Activated CD8-positive, alpha-beta T cell treated with anti-CD3 and anti-CD28 coated beads for 36 hours (primary cell): ENCODE data around the gene PIEZO1. TPM values are rescaled to one million over a fixed set of nuclear protein-coding genes. Genes with fewer than 3 reads are reported as not detected.

Experiments used
- ATAC-seq: fragments of 200-7000 bp; cut with Tn5 transposase; one replicate; pipeline ENCODE4 v1.10.0; 2021; ENCODE audit warnings: mild to moderate bottlenecking, moderate library complexity
- CTCF ChIA-PET: fragments of 350-600 bp; sonication (Branson Sonifier 250); formaldehyde crosslinking; loops from one replicate; lab custom pipeline; 2021; ENCODE audit warnings: antibody characterized with exemption; lab: Charles Lee
- POLR2A ChIA-PET: fragments of 350-600 bp; sonication (Branson Sonifier 250); formaldehyde crosslinking; loops from one replicate; lab custom pipeline; 2021; ENCODE audit warnings: antibody characterized with exemption; lab: Charles Lee
- DNase-seq: peaks from one replicate; pipeline ENCODE4 v3.0.0-alpha.2; 2020
- H3K27ac Mint-ChIP-seq: one replicate; pipeline ENCODE4 v1.8.0; 2021; ENCODE audit warnings: mild to moderate bottlenecking, mixed read lengths
- H3K27me3 Mint-ChIP-seq: one replicate; pipeline ENCODE4 v1.8.0; 2021; ENCODE audit warnings: mixed read lengths
- H3K36me3 Mint-ChIP-seq: one replicate; pipeline ENCODE4 v1.8.0; 2021; ENCODE audit warnings: low read depth, mixed read lengths
- H3K4me1 Mint-ChIP-seq: one replicate; pipeline ENCODE4 v1.8.0; 2021; ENCODE audit warnings: low read depth, mixed read lengths
- H3K4me3 Mint-ChIP-seq: one replicate; pipeline ENCODE4 v1.8.0; 2021; ENCODE audit warnings: mild to moderate bottlenecking, moderate library complexity, mixed read lengths
- H3K9me3 Mint-ChIP-seq: one replicate; pipeline ENCODE4 v1.8.0; 2021; ENCODE audit warnings: mixed read lengths
- CTCF ChIP-seq: fragments of 200-600 bp; IDR thresholded peaks from one replicate; pipeline ENCODE4 v1.8.0; 2022; ENCODE audit warnings: antibody characterized with exemption, mild to moderate bottlenecking
- intact Hi-C: fragments of 100-400 bp; cut with micrococcal nuclease; formaldehyde crosslinking; loops from one replicate; pipeline ENCODE4 v1.10.0; 2022
- total RNA-seq, 2 experiments: library from RNA; stranded (reverse); gene quantifications; one replicate each; pipeline ENCODE4 v1.2.3, GENCODE V29; 2021

The PIEZO1 gene
- total RNA-seq, 2 experiments from 2014 or later: 87.7 to 91.8 TPM

GRCh38 chr16:88721236-88721635 is 63.8 kb downstream of the PIEZO1 start:
- DNase-seq: no peak
- no peaks in the 10 kb centered on the region for H3K27me3 Mint-ChIP-seq
- TF ChIP-seq CTCF: no peak
- CTCF ChIA-PET: interaction anchor here (1.2 kb wide), 1 partner anchor 12 kb away, joined by 3 read pairs; no protein-coding TSS in a partner anchor
- peaks cover 34% of the 10 kb centered on the region for H3K36me3 Mint-ChIP-seq
- intact Hi-C loops: no loop called here
- H3K27ac Mint-ChIP-seq: no peak overlapping the region
- POLR2A ChIA-PET: interaction anchor here (0.6 kb wide), 1 partner anchor 31 kb away, joined by 3 read pairs; no protein-coding TSS in a partner anchor
- H3K9me3 Mint-ChIP-seq: no peaks in the 10 kb centered on the region
- no peaks in the 10 kb centered on the region for H3K4me1 Mint-ChIP-seq
- H3K4me3 Mint-ChIP-seq: no peak overlapping the region
- no peak for ATAC-seq

- no peaks in the 10 kb centered on the region for H3K9me3 Mint-ChIP-seq
- TF ChIP-seq CTCF: no peak
- no peak overlapping the region for H3K4me3 Mint-ChIP-seq
- intact Hi-C loops: no loop called here
- DNase-seq: no peak
- H3K36me3 Mint-ChIP-seq: peaks cover 32% of the 10 kb centered on the region
- no peak overlapping the region for H3K27ac Mint-ChIP-seq
- no peaks in the 10 kb centered on the region for H3K4me1 Mint-ChIP-seq
- no peaks in the 10 kb centered on the region for H3K27me3 Mint-ChIP-seq
- ChIA-PET POLR2A (no interaction called here), CTCF (interaction anchor here (1.2 kb wide), 1 partner anchor 13 kb away, joined by 3 read pairs; no protein-coding TSS in a partner anchor)
- ATAC-seq: no peak
These were observed 64.5 kb downstream of the PIEZO1 start for GRCh38 chr16:88720396-88720970.

GRCh38 chr16:88719933-88720296 is 65.1 kb downstream of the PIEZO1 start:
- H3K36me3 Mint-ChIP-seq: peaks cover 34% of the 10 kb centered on the region
- CTCF ChIA-PET: no interaction called here

GRCh38 chr16:88719267-88719932 is 65.6 kb downstream of the PIEZO1 start:
- H3K9me3 Mint-ChIP-seq: no peaks in the 10 kb centered on the region
- H3K4me3 Mint-ChIP-seq: no peak overlapping the region
- H3K27ac Mint-ChIP-seq: no peak overlapping the region
- no peaks in the 10 kb centered on the region for H3K27me3 Mint-ChIP-seq
- TF ChIP-seq CTCF: no peak
- POLR2A ChIA-PET: interaction anchor here (1.0 kb wide), 1 partner anchor 9 kb away, joined by 3 read pairs; no protein-coding TSS in a partner anchor
- CTCF ChIA-PET: no interaction called here
- intact Hi-C loops: no loop called here
- ATAC-seq (no peak), DNase-seq (no peak)
- peaks cover 32% of the 10 kb centered on the region for H3K36me3 Mint-ChIP-seq
- no peaks in the 10 kb centered on the region for H3K4me1 Mint-ChIP-seq

More at GRCh38 chr16:88719933-88720296, 65.1 kb downstream of the PIEZO1 start:
- no peak overlapping the region for H3K4me3 Mint-ChIP-seq
- H3K27ac Mint-ChIP-seq: no peak overlapping the region
- intact Hi-C loops: no loop called here
- POLR2A ChIA-PET: interaction anchor here (1.0 kb wide), 1 partner anchor 10 kb away, joined by 3 read pairs; no protein-coding TSS in a partner anchor
- DNase-seq (no peak), ATAC-seq (no peak)
- no peak for TF ChIP-seq CTCF
- H3K4me1 Mint-ChIP-seq: no peaks in the 10 kb centered on the region
- H3K27me3 Mint-ChIP-seq: no peaks in the 10 kb centered on the region
- H3K9me3 Mint-ChIP-seq: no peaks in the 10 kb centered on the region

GRCh38 chr16:88718178-88718577 is 66.8 kb downstream of the PIEZO1 start:
- intact Hi-C loops: no loop called here
- Mint-ChIP-seq H3K27ac (no peak overlapping the region), H3K27me3 (no peaks in the 10 kb centered on the region), H3K4me3 (no peak overlapping the region), H3K4me1 (no peaks in the 10 kb centered on the region), H3K36me3 (peaks cover 31% of the 10 kb centered on the region), H3K9me3 (no peaks in the 10 kb centered on the region)
- ChIA-PET CTCF (interaction anchor here (0.8 kb wide), 1 partner anchor 19 kb away, joined by 4 read pairs; no protein-coding TSS in a partner anchor), POLR2A (no interaction called here)
- DNase-seq: no peak
- no peak for ATAC-seq
- no peak for TF ChIP-seq CTCF
